Measurements from ENCODE around the gene ESF1.

DNA sequence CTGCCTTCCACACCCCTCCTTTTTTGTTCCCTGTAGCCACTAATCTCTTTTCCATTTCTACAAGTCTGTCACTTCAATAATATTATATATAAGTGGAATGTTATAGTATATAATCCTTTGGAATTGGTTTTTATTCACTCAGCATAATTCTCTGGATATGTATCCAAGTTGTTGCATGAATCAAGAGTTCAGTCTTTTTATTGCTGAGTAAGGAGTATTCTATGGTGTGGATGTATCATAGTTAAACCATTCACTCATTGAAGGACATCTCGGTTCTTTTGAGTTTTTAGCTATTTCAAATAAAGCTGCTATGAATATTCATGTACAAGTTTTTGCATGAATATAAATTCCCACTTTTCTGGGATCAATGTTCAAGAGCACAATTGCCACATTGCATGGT is 76.5 kb downstream of the ESF1 start:
- TF ChIP-seq EZH2 (IDR thresholded peaks at IDR 0.05; ENCODE audit: insufficient read depth, poor library complexity, severe bottlenecking) (no peak), EZH2phosphoT487 (IDR thresholded peaks at IDR 0.05; ENCODE audit: insufficient read depth, low read depth) (no peak)
